ENCODE measurements around the gene S100A9. TPM values are rescaled to one million over a fixed set of nuclear protein-coding genes. Genes with fewer than 3 reads are reported as not detected.
A peak's percentile ranks its signal among the peaks of the same experiment; 100 is the strongest.

S100A9 gene
- total and polyA plus RNA-seq, 4 donors = 35.0 to 603 (median 158) TPM

DNA sequence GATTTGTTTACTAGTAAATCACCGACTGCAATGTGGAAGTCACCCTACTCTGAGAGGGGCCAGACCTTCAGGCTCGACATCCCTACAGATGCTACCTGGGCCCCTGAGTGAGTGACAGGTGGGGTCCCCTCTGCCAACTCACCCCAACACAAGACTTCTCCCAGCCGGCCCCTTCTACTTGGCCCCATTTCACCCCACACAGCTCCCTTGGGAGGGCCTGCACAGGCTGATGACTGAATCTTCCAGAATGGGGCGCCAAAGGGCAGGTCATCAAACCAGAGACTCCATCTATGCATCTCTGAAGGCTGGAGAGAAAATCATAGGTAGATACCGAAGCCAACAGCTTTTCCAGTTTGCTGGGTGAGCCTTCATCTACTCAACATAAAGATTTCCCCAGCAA lies 42.6 kb downstream of the S100A9 start:
- H3K4me1 ChIP-seq (ENCODE audit: control insufficient read depth in 4 of 4, insufficient read depth in 4 of 4, low read length in 3 of 4) = no peaks in the 10 kb centered on the region
- 65% methylated on average over 5 of the region's 5 CpGs for WGBS
- no peak overlapping the region for H3K4me3 ChIP-seq (ENCODE audit: low read depth in 1 of 3, low read length in 3 of 3)
- no peak overlapping the region for H3K27ac ChIP-seq (ENCODE audit: low read depth in 1 of 2, low read length in 2 of 2)
- DNase-seq (ENCODE audit: low spot score) = peak; percentile 30
- no peaks in the 10 kb centered on the region for H3K27me3 ChIP-seq (ENCODE audit: control insufficient read depth in 4 of 4, insufficient read depth in 4 of 4, low read length in 3 of 4)
- no peaks in the 10 kb centered on the region for H3K9me3 ChIP-seq (ENCODE audit: control insufficient read depth in 4 of 4, low read length in 3 of 4)
- TF ChIP-seq YY1 (IDR thresholded peaks at IDR 0.05) = no peak
- TF ChIP-seq, protein P1, sequence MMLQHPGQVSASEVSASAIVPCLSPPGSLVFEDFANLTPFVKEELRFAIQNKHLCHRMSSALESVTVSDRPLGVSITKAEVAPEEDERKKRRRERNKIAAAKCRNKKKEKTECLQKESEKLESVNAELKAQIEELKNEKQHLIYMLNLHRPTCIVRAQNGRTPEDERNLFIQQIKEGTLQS (IDR thresholded peaks at IDR 0.05) = no peak
- TF ChIP-seq, protein P2, sequence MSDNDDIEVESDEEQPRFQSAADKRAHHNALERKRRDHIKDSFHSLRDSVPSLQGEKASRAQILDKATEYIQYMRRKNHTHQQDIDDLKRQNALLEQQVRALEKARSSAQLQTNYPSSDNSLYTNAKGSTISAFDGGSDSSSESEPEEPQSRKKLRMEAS (IDR thresholded peaks at IDR 0.05) = no peak
- H3K36me3 ChIP-seq (ENCODE audit: control insufficient read depth in 4 of 4, insufficient read depth in 3 of 4, low read depth in 1 of 4, low read length in 3 of 4) = no peaks in the 10 kb centered on the region
- H3K9ac ChIP-seq (ENCODE audit: low read depth in 1 of 2, low read length in 2 of 2) = no peak overlapping the region

DNA sequence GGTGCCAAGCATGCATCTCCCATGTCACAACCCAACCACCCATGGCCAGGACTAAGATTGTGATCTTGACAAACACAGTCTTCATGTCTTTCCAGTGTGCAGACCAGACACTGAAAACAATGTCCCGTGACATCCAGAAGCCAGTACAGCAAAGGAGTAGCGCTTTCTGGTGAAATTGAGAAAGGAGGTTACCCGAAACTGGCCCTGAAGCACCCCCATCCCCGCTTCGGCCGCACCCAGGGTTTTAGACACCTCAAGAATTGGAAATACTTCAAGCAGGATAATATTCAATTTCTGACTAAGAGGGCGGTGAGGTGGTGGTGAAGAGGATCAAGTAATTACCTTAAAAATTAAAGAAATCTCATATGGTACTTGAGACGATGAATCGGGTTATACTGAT lies 43.8 kb downstream of the S100A9 start:
- Histone ChIP-seq H3K27ac (ENCODE audit: low read depth in 1 of 2, low read length in 2 of 2) (no peak overlapping the region), H3K4me1 (ENCODE audit: control insufficient read depth in 4 of 4, insufficient read depth in 4 of 4, low read length in 3 of 4) (no peaks in the 10 kb centered on the region), H3K4me3 (ENCODE audit: low read depth in 1 of 3, low read length in 3 of 3) (no peak overlapping the region), H3K9ac (ENCODE audit: low read depth in 1 of 2, low read length in 2 of 2) (no peak overlapping the region), H3K36me3 (ENCODE audit: control insufficient read depth in 4 of 4, insufficient read depth in 3 of 4, low read depth in 1 of 4, low read length in 3 of 4) (no peaks in the 10 kb centered on the region), H3K9me3 (ENCODE audit: control insufficient read depth in 4 of 4, low read length in 3 of 4) (no peaks in the 10 kb centered on the region), H3K27me3 (ENCODE audit: control insufficient read depth in 4 of 4, insufficient read depth in 4 of 4, low read length in 3 of 4) (no peaks in the 10 kb centered on the region)
- TF ChIP-seq NR2F2 (IDR thresholded peaks at IDR 0.05) = no peak
- no peak for DNase-seq (ENCODE audit: low spot score)
- 81% methylated on average over 9 of the region's 9 CpGs for WGBS

DNA sequence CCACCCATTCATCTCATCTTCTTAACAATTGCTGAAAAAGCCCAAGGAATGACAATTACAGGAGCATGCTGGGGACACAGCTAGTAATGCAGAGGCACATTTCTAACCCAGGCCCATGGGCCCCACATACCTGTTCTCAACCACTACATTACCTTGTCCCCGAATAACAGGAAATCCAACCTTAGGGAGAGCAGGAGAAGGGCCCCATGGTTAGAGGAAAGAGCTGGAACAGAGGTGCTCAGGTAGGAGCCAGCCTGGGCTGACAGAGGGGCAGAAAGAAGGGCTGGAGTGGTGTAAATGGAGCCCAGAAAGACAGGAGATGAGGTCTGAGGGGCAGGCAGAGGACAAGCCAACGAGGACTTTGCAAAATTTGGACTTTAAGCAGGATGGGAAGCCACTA lies 44.6 kb downstream of the S100A9 start:
- TF ChIP-seq FOXA1 (IDR thresholded peaks at IDR 0.05) = no peak
- TF ChIP-seq, protein P3, sequence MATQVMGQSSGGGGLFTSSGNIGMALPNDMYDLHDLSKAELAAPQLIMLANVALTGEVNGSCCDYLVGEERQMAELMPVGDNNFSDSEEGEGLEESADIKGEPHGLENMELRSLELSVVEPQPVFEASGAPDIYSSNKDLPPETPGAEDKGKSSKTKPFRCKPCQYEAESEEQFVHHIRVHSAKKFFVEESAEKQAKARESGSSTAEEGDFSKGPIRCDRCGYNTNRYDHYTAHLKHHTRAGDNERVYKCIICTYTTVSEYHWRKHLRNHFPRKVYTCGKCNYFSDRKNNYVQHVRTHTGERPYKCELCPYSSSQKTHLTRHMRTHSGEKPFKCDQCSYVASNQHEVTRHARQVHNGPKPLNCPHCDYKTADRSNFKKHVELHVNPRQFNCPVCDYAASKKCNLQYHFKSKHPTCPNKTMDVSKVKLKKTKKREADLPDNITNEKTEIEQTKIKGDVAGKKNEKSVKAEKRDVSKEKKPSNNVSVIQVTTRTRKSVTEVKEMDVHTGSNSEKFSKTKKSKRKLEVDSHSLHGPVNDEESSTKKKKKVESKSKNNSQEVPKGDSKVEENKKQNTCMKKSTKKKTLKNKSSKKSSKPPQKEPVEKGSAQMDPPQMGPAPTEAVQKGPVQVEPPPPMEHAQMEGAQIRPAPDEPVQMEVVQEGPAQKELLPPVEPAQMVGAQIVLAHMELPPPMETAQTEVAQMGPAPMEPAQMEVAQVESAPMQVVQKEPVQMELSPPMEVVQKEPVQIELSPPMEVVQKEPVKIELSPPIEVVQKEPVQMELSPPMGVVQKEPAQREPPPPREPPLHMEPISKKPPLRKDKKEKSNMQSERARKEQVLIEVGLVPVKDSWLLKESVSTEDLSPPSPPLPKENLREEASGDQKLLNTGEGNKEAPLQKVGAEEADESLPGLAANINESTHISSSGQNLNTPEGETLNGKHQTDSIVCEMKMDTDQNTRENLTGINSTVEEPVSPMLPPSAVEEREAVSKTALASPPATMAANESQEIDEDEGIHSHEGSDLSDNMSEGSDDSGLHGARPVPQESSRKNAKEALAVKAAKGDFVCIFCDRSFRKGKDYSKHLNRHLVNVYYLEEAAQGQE (IDR thresholded peaks at IDR 0.05) = no peak
- TF ChIP-seq HNF4A (conservative IDR thresholded peaks at IDR 0.05) = no peak
- no peak for TF ChIP-seq SP1 (IDR thresholded peaks at IDR 0.05)
- TF ChIP-seq HNF4G (IDR thresholded peaks at IDR 0.05) = no peak
- no peak for TF ChIP-seq TAF1 (conservative IDR thresholded peaks at IDR 0.05)
- TF ChIP-seq RXRA (IDR thresholded peaks at IDR 0.05) = no peak
- TF ChIP-seq, protein P4, sequence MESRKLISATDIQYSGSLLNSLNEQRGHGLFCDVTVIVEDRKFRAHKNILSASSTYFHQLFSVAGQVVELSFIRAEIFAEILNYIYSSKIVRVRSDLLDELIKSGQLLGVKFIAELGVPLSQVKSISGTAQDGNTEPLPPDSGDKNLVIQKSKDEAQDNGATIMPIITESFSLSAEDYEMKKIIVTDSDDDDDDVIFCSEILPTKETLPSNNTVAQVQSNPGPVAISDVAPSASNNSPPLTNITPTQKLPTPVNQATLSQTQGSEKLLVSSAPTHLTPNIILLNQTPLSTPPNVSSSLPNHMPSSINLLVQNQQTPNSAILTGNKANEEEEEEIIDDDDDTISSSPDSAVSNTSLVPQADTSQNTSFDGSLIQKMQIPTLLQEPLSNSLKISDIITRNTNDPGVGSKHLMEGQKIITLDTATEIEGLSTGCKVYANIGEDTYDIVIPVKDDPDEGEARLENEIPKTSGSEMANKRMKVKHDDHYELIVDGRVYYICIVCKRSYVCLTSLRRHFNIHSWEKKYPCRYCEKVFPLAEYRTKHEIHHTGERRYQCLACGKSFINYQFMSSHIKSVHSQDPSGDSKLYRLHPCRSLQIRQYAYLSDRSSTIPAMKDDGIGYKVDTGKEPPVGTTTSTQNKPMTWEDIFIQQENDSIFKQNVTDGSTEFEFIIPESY (IDR thresholded peaks at IDR 0.05) = no peak
- TF ChIP-seq, protein P1 (IDR thresholded peaks at IDR 0.05) = no peak
- TF ChIP-seq, protein P5, sequence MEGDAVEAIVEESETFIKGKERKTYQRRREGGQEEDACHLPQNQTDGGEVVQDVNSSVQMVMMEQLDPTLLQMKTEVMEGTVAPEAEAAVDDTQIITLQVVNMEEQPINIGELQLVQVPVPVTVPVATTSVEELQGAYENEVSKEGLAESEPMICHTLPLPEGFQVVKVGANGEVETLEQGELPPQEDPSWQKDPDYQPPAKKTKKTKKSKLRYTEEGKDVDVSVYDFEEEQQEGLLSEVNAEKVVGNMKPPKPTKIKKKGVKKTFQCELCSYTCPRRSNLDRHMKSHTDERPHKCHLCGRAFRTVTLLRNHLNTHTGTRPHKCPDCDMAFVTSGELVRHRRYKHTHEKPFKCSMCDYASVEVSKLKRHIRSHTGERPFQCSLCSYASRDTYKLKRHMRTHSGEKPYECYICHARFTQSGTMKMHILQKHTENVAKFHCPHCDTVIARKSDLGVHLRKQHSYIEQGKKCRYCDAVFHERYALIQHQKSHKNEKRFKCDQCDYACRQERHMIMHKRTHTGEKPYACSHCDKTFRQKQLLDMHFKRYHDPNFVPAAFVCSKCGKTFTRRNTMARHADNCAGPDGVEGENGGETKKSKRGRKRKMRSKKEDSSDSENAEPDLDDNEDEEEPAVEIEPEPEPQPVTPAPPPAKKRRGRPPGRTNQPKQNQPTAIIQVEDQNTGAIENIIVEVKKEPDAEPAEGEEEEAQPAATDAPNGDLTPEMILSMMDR (IDR thresholded peaks at IDR 0.05; ENCODE audit: low read depth, low read length, missing input control) = no peak
- TF ChIP-seq EGR1 (IDR thresholded peaks at IDR 0.05; ENCODE audit: low read depth in 2 of 2) = no peak
- TF ChIP-seq, protein P2 (IDR thresholded peaks at IDR 0.05) = no peak
- TF ChIP-seq RAD21 (IDR thresholded peaks at IDR 0.05) = no peak
- no peak for TF ChIP-seq YY1 (IDR thresholded peaks at IDR 0.05)
- no peak for TF ChIP-seq NR2F2 (IDR thresholded peaks at IDR 0.05)

More for the DNA sequence above, 44.6 kb downstream of the S100A9 start:
- peaks cover 0 to 3% (median 0%) of the 10 kb centered on the region in 4 donors for H3K27me3 ChIP-seq (ENCODE audit: control insufficient read depth in 4 of 4, insufficient read depth in 4 of 4, low read length in 3 of 4)
- H3K36me3 ChIP-seq (ENCODE audit: control insufficient read depth in 4 of 4, insufficient read depth in 3 of 4, low read depth in 1 of 4, low read length in 3 of 4) = no peaks in the 10 kb centered on the region
- DNase-seq (ENCODE audit: low spot score) = peak; percentile 8
- H3K9me3 ChIP-seq (ENCODE audit: control insufficient read depth in 4 of 4, low read length in 3 of 4) = no peaks in the 10 kb centered on the region
- no peak overlapping the region for H3K27ac ChIP-seq (ENCODE audit: low read depth in 1 of 2, low read length in 2 of 2)
- no peak overlapping the region for H3K4me3 ChIP-seq (ENCODE audit: low read depth in 1 of 3, low read length in 3 of 3)
- 48% methylated on average over 2 of the region's 2 CpGs for WGBS
- H3K9ac ChIP-seq (ENCODE audit: low read depth in 1 of 2, low read length in 2 of 2) = no peak overlapping the region
- H3K4me1 ChIP-seq (ENCODE audit: control insufficient read depth in 4 of 4, insufficient read depth in 4 of 4, low read length in 3 of 4) = no peaks in the 10 kb centered on the region
